ENCODE results near the gene HPGD. TPM values are rescaled to one million over a fixed set of nuclear protein-coding genes. Genes with fewer than 3 reads are reported as not detected.

Gene HPGD
- total RNA-seq, 1 experiment from 2014 or later: 0.66 TPM

DNA sequence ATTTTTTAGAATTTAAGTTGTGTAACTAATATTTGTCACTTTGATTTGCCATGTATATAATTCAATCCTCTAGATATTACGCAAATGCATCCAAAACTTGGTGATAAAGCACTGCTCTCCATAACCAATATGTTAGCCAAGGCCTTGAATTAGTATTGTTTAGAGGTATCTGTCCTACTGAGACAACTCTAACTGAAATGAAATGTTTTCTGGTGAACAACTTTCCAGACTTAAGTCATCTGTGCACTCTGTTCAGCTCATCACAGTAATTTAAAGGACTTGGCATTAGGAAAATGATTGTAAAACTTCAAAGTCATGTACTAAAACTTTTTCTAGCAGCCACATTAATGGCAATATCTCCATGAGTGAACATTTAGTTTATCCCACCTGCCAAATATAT lies 73.1 kb downstream of the HPGD start:
- no peaks in the 10 kb centered on the region for H3K9me2 ChIP-seq (ENCODE audit: insufficient read depth)
- no peak overlapping the region for H3K27ac ChIP-seq (ENCODE audit: low read depth, low read length)
- ChIA-PET POLR2A (no interaction called here), RAD21 (ENCODE audit: low non-redundant PET in 1 of 2, low total read pairs in 2 of 2, uncharacterized antibody in 2 of 2, unreplicated experiment in 2 of 2) (no interaction called here), CTCF (no interaction called here)
- H3K36me3 ChIP-seq (ENCODE audit: control insufficient read depth in 1 of 2, insufficient read depth in 2 of 2, low read length in 2 of 2): no peaks in the 10 kb centered on the region
- H3K4me3 ChIP-seq (replicated peaks in 1 of 2; ENCODE audit: low read depth in 1 of 2, low read length in 2 of 2): no peak overlapping the region
- H2AFZ ChIP-seq (ENCODE audit: low read depth, low read length, poor library complexity, severe bottlenecking): no peak overlapping the region
- no peaks in the 10 kb centered on the region for H3K27me3 ChIP-seq (ENCODE audit: insufficient read depth, low read length)
- DNase-seq (ENCODE audit: low read depth, low spot score): no peak
- TF ChIP-seq CEBPB (IDR thresholded peaks at IDR 0.05; ENCODE audit: low read depth) (no peak), EZH2phosphoT487 (IDR thresholded peaks at IDR 0.05; ENCODE audit: borderline replicate concordance) (no peak), SP1 (IDR thresholded peaks at IDR 0.05; ENCODE audit: low read depth) (no peak), SIN3A (IDR thresholded peaks at IDR 0.05; ENCODE audit: low read depth) (no peak), POLR2A (IDR thresholded peaks at IDR 0.05; ENCODE audit: borderline replicate concordance, extremely low read depth, insufficient read depth, insufficient read length) (no peak), POLR2AphosphoS5 (IDR thresholded peaks at IDR 0.05; ENCODE audit: low read depth, low read length) (no peak), ZNF274 (IDR thresholded peaks at IDR 0.05; ENCODE audit: low read depth, low read length) (no peak), EGR1 (IDR thresholded peaks at IDR 0.05; ENCODE audit: low read depth) (no peak)
- TF ChIP-seq, protein P1, sequence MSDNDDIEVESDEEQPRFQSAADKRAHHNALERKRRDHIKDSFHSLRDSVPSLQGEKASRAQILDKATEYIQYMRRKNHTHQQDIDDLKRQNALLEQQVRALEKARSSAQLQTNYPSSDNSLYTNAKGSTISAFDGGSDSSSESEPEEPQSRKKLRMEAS (IDR thresholded peaks at IDR 0.05): no peak
- no peaks in the 10 kb centered on the region for H3K9me3 ChIP-seq (ENCODE audit: control insufficient read depth in 1 of 2, insufficient read depth in 1 of 2, low read depth in 1 of 2, low read length in 2 of 2)
- no peaks in the 10 kb centered on the region for H4K20me1 ChIP-seq (ENCODE audit: insufficient read depth)
- no TSS peak for BruUV-seq (replicated peaks)
- no peak overlapping the region for H3K9ac ChIP-seq (ENCODE audit: low read length)
- intact Hi-C loops (cut with micrococcal nuclease): no loop called here
- no peaks in the 10 kb centered on the region for H3K4me1 ChIP-seq (ENCODE audit: control insufficient read depth in 1 of 2, insufficient read depth in 2 of 2, low read length in 2 of 2)
- no peaks in the 10 kb centered on the region for H3K79me2 ChIP-seq (ENCODE audit: insufficient read depth, low read length)
- ATAC-seq: no peak
- H3K4me2 ChIP-seq (ENCODE audit: low read length): no peak overlapping the region

DNA sequence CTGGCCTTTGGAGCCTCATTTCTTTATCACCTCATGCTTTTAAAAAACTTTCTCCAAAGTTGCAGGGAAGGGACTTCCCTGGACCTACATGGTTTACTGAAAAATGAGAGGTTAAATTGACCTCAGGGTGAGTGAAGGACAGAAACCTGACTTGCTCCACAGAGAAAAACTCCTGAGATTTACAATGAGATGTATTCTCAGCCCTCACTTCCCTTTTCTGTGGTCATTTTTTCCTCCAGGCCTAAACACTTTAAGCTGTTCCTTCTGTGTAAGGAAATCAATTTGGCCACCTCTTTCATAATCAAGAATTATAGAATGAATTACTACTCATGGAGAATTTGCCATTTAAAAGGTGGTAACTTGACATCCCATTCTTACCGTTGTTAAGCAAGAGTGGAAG lies 77.9 kb downstream of the HPGD start:
- no peaks in the 10 kb centered on the region for H3K9me2 ChIP-seq (ENCODE audit: insufficient read depth)
- H3K27me3 ChIP-seq (ENCODE audit: insufficient read depth, low read length): no peaks in the 10 kb centered on the region
- H3K27ac ChIP-seq (ENCODE audit: low read depth, low read length): no peak overlapping the region
- no peaks in the 10 kb centered on the region for H3K9me3 ChIP-seq (ENCODE audit: control insufficient read depth in 1 of 2, insufficient read depth in 1 of 2, low read depth in 1 of 2, low read length in 2 of 2)
- H3K4me2 ChIP-seq (ENCODE audit: low read length): no peak overlapping the region
- no peaks in the 10 kb centered on the region for H4K20me1 ChIP-seq (ENCODE audit: insufficient read depth)
- H3K79me2 ChIP-seq (ENCODE audit: insufficient read depth, low read length): no peaks in the 10 kb centered on the region
- H3K9ac ChIP-seq (ENCODE audit: low read length): no peak overlapping the region
- RAD21 ChIA-PET (ENCODE audit: low non-redundant PET in 1 of 2, low total read pairs in 2 of 2, uncharacterized antibody in 2 of 2, unreplicated experiment in 2 of 2): no interaction called here
- H3K4me3 ChIP-seq (replicated peaks in 1 of 2; ENCODE audit: low read depth in 1 of 2, low read length in 2 of 2): no peak overlapping the region
- H2AFZ ChIP-seq (ENCODE audit: low read depth, low read length, poor library complexity, severe bottlenecking): no peak overlapping the region
- POLR2A ChIA-PET: no interaction called here
- DNase-seq (ENCODE audit: low read depth, low spot score): no peak
- H3K36me3 ChIP-seq (ENCODE audit: control insufficient read depth in 1 of 2, insufficient read depth in 2 of 2, low read length in 2 of 2): no peaks in the 10 kb centered on the region
- H3K4me1 ChIP-seq (ENCODE audit: control insufficient read depth in 1 of 2, insufficient read depth in 2 of 2, low read length in 2 of 2): no peaks in the 10 kb centered on the region
- no TSS peak for BruUV-seq (replicated peaks)
- no peak for ATAC-seq
- CTCF ChIA-PET: no interaction called here
- intact Hi-C loops (cut with micrococcal nuclease): no loop called here
- TF ChIP-seq REST (IDR thresholded peaks at IDR 0.05; ENCODE audit: low read depth): no peak
- TF ChIP-seq POLR2A (IDR thresholded peaks at IDR 0.05; ENCODE audit: borderline replicate concordance, extremely low read depth, insufficient read depth, insufficient read length): no peak
- no peak for TF ChIP-seq EZH2 (IDR thresholded peaks at IDR 0.05)
- TF ChIP-seq, protein P2, sequence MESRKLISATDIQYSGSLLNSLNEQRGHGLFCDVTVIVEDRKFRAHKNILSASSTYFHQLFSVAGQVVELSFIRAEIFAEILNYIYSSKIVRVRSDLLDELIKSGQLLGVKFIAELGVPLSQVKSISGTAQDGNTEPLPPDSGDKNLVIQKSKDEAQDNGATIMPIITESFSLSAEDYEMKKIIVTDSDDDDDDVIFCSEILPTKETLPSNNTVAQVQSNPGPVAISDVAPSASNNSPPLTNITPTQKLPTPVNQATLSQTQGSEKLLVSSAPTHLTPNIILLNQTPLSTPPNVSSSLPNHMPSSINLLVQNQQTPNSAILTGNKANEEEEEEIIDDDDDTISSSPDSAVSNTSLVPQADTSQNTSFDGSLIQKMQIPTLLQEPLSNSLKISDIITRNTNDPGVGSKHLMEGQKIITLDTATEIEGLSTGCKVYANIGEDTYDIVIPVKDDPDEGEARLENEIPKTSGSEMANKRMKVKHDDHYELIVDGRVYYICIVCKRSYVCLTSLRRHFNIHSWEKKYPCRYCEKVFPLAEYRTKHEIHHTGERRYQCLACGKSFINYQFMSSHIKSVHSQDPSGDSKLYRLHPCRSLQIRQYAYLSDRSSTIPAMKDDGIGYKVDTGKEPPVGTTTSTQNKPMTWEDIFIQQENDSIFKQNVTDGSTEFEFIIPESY (IDR thresholded peaks at IDR 0.05; ENCODE audit: extremely low read depth, insufficient replicate concordance, low read length): no peak
- TF ChIP-seq FOSL1 (IDR thresholded peaks at IDR 0.05; ENCODE audit: low read depth): no peak
- TF ChIP-seq ELF1 (IDR thresholded peaks at IDR 0.05; ENCODE audit: borderline replicate concordance, low read depth): no peak
- no peak for TF ChIP-seq SP1 (IDR thresholded peaks at IDR 0.05; ENCODE audit: low read depth)
- no peak for TF ChIP-seq TCF7L2 (IDR thresholded peaks at IDR 0.05; ENCODE audit: borderline replicate concordance, extremely low read depth, insufficient read depth, insufficient read length)
- TF ChIP-seq CBX3 (IDR thresholded peaks at IDR 0.05; ENCODE audit: low read depth): no peak
- no peak for TF ChIP-seq SIN3A (IDR thresholded peaks at IDR 0.05; ENCODE audit: low read depth)
- no peak for TF ChIP-seq ZFX (IDR thresholded peaks at IDR 0.05)
- no peak for TF ChIP-seq EGR1 (IDR thresholded peaks at IDR 0.05; ENCODE audit: low read depth)
- TF ChIP-seq SRF (IDR thresholded peaks at IDR 0.05; ENCODE audit: low read depth): no peak

Measured in HCT116 (cell line).